COLO829 (cell line): ENCODE data around the gene NUMA1.

Experiments used
- DNase-seq: peaks from one replicate; pipeline ENCODE4 v3.0.0; 2012; ENCODE audit warnings: low spot score

Gene NUMA1

DNA sequence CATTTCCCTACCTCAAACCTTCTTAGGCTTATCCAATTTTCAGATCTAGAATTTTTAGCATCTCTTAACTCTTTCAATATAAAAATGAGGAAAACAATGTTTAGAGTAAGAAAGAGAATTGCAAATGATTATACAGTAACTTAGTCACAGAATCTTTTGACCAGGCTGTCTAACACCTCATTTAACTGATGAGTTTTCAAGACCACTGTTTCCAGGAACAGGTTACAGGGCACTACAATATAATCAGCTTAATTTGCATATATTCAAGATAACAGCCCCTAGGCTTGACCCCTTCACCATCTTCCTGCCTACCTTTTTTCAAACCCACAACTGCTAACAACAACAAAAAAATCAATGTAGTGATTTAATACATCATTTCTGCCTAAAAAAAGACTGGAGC lies 12.7 kb downstream of the NUMA1 start:
- DNase-seq, result no peak

GRCh38 chr11:72067266-72067665 lies 13.1 kb downstream of the NUMA1 start:
- DNase-seq, result no peak

- DNase-seq, result no peak
These were observed 13.5 kb downstream of the NUMA1 start for GRCh38 chr11:72066855-72067254.

DNA sequence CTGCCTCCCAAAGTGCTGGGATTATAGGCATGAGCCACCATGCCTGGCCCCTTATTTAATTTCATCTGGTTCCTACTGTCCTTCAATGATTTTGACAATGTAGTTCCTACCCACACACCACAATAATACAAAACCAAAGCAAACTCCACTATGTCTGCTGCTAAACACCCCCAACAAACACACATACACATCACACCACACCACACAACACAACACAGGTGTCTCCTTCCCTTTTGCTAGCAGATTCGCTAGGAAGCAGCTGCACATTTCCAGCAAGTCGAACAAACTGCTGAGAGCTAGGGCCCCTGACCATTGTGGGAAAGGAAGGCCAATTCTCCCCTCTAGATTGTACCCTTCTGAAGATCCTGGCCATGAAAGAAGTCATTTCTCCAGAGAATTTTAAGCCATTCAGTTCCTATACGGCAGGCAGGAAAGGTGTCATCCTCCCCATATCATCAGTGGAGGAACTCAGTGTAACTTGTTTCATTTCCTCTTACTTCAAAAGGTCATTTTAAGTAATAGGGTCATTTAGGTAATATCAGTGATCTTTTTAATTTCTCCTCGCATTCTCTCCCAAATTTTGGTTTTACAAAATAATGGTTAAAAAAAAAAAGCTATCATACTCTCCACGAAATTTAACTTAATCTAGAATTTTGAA lies 18.5 kb downstream of the NUMA1 start:
- no peak for DNase-seq

GRCh38 chr11:72058416-72059034 lies 21.8 kb downstream of the NUMA1 start:
- DNase-seq, result no peak

DNA sequence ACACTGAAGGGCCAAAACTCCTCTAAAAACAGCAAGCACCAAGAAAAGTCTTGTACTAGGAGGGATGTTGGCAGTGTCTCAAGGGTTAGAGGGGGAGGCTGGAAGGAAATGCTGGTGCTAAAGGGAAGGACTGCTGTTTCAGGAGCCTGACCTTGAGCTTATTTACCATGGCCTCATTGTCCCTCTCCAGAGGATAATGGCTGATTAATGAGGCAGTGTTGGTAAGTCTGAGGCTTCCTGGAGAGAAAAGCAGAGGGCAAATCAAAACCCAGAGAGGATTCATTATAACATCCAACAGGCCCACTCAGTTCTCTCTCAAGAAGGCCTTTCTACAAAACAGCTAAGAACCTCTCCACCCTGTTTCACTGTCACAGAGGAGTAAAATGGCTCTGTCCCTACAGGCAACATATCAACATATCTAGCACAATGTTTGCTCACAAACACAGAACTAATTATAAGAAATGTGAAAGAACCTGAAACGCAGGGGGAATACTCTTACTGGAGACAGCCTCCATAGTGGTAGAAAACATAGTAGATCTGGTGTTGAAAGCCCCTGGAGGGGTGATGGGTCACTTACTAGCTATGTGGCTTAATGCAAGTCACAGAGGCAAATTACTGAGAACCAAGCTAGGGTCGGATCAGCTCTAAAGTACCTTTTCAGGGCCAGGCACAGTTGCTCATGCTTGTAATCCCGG lies 31.4 kb downstream of the NUMA1 start:
- no peak for DNase-seq

- DNase-seq, result no peak
These were observed 34.5 kb downstream of the NUMA1 start for GRCh38 chr11:72045849-72046248.

DNA sequence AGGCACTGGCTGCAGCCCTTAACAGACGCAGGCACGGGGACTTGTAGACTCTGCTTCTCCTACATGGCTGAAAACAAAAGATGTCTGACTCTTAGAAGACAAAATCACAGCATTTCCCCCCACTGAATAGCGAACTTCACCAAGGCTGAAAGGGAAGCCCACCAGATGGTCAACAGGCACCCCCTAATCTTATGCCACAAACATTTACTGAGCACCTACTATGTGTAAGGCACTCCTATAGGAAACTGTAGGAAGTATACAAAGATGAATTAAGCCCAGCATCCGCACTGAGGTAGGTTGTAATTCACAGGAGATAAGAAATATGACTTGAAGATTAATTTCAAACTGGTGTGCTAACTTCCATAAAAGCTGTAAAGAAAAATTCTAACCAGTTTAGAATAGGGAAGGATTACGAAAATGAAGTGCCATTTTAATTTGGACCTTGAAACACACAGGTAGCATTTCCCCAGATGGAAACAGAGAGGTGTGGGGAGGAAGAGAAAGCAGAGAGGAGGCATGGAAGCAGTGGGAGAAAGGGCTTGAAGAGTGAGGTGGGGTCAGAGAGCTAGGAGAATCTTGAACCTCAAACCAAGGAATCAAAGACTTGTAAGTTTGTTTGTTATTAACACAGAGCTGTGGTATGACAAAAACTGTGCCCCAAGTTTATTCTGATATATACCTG lies 38.1 kb downstream of the NUMA1 start:
- no peak for DNase-seq

DNA sequence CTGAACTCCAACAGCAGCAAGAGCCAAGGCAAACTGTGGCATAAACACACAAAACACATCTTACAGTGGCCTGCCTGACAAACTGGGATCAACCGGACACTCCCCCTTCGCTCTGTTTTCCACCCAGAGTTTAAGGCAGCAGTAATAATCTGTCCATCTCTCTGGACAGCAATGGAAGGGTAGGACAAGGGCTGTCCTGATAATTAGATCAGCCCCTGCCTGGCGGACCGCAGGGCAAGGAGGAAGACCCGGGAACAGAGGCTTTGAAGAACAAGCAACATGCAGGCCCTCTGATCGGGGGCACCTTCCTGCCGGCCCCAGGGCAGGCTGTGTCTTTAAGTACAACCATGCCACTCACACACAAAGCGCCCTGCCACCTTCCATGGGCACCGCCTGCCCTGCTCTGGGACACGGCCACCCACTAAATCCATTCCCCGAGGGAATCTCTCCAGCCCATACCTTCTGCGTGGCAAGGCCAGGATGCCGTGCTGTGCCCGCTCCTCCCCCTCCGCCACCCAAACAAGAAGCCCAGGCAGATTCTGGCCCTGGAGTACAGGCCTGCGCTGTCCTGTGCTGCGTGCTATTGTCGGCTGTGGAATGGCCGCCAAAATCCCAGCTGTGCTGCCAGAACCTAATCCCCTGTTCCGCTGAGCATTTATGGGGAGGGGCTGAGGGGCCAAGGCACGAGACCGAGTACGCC lies 38.8 kb downstream of the NUMA1 start:
- DNase-seq, result peak; percentile 70

DNA sequence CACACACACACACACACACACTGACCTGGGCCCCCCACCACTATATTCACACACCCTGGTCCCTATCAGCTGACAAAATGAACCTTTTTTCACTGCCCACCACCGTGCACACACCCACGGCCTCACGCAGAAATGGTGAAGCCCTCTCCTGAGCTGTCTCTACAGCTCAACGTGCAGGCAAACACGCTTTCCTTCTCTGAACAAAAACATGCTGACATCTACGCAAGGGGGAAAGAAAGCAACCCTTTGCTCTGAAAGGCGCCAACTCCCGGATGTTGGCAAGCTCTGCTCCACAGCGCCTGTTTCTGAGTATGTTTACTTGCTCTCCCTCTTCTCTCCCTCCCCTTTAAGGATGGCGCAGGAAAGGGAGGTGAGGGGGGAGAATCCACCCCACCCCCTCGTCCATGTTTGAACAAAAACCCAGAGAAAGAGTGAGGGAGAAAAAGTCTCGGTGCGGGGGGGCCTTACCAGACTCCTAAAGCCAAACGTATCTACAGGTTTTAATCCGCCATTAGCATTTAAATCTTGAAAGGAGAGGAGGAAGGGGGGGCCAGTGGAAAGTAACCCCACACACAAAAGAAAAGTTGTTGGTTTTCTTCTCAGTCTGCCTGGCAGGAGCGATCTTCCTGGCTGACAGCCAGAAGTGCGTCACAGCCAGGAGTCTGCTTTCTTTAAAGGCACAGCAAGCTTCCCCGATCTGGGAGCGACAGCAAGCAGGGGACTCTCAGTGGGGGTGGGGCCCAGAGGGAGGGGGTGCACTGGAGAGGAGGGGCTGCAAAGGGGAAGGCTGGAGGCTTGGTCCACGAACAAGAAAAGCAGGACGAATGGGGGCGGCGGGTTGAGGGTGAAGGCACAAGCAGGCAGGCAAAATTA lies 39.6 kb downstream of the NUMA1 start:
- peak; percentile 91 for DNase-seq

DNA sequence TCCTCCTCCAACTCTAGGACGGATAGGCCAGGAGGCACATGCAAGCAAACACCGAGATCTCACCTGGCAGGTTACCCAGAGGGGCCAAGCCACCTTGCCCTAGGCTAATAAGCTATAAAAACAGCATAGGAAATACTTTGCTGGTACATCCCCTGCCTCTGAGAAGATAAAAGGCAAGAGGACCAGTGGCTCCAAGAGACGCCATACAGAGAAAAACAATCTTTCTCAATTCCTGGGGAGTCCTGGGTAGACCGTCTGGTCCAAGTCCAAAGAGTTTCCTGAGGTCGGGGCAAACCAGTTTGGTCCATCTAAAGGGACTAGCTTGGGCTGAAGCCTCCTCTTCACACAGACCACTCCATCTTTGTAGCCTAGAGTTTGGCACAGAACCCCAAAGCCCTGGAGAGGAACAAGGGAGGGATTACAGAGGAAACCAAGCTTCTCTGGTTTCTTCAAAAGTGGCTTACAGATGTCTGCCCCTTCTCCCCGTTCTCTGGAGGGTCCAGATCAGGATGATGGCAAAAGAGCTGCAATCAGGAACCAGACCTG lies 40.4 kb downstream of the NUMA1 start:
- DNase-seq, result no peak

DNA sequence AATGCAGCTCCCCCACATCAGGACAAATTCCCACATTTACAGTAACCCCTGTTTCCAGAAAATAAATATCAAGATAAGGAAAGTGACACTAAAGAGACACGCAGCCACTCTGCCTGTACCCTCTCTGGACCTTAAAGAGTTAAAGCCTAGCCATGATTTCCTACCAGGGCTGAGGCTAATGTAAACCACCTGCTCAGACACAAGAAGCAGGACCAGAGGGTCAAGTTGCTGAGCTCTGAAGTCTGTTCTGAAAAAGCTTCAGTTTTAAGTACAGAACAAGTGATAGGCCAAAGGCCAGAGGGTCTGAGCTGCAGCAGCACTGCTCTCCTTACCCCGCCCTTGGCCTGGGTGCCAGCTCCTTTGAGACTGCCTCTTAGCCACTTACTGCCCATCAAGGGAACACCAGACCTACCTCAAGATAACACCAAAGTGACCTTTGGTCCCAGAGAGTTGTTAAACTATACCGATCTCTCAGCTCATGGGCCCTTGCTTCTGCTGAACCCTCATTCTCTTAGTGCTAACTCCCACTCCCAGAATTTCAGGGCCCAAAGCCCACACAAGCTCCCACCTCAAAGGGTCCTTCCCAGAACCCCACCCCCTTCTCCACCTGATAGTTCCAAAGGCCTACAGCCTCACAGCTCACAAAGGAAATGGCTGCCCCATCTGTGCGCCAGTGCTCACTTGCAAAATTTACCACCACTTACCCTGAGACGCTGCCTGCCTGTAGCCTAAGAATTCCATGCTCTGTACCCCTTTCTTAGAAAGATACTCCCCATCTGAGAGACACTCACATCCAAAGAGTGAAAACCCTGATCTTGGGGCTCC lies 41.1 kb downstream of the NUMA1 start:
- DNase-seq, result no peak

GRCh38 chr11:72038491-72038890 lies 41.9 kb downstream of the NUMA1 start:
- DNase-seq, result no peak

DNA sequence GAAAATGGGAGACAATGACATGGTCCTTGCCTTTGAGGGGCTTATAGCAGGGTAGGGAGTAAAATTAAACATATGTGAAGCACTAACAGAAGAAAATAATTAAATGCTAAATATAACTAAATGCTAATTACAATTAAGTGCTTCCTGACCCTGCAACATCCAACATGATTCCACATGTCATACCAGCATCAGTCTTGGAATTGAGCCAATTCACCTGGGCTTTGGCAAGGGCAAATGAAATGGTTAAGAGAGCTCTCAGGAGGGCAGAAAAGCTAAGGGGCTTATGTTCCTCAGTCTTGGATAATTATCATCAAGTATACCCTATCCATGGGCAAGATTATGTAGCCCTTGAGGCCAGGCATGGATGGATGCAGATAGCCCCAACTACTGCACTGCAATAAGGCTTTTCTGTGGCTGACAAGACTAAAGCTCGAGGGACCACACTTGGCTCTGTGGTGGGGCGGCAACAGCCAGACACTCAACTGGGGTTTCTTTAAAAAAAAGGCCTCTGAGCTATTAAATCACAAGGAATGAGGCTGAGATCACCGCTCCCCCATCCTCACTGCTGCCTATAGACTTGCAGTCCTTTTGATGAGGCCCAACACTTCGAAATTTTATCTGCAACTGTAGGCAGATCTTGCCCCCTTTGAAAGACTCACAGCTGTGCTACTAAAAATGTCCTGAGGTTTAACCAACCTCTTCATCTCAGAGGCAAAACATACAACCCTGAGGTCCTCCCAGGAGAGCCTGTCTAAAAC lies 42.6 kb downstream of the NUMA1 start:
- no peak for DNase-seq

DNA sequence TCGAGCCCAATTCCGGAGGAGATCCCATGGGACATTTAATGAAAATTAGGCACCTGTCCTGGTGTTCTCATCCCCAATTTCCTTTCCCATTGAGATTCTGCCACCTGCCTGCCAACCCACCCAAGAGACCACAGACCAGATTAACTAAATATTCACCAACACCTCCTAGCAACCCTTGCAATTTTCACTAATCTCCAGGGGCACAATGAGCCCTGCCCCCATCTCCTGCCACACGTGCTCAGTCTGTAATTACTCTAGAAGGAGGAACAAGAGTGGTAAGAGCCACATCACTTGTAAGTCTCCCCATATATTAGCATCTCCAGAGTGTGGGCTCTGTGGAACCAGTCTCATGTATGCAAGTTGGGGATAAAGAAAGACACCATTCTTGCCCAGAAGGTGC lies 43.7 kb downstream of the NUMA1 start:
- DNase-seq, result no peak

DNA sequence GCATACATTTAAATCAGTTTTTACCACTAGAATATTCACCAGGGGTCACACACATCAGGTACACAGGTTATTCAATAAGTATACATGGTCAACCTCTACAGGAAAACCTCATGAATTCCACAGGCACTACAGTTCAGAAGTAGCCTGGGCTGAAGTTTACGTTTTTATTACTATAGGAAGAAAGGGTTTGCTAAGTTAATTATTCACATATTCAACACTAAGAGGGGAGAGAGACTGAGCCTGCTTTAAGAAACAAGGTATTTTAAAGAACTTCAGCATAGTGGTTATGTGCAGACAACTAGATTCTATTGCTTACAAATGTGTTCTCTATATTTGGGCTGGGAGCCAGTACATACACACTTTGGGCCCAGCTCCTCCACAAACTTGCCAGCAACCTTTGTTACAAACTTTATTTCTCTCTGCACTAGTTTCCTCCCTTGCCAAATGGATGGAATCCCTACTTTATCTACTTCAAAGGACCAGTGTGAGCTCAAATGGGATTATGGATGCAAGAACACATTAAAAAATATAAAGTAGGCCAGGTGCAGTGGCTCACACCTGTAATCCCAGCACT lies 49.8 kb downstream of the NUMA1 start:
- DNase-seq, result no peak

- no peak for DNase-seq
These were observed 54.3 kb downstream of the NUMA1 start for GRCh38 chr11:72026090-72026489.

GRCh38 chr11:72024069-72024754 lies 56.1 kb downstream of the NUMA1 start:
- no peak for DNase-seq
